Uterus (tissue), 4 donors: ENCODE data around the gene MORC1. TPM values are rescaled to one million over a fixed set of nuclear protein-coding genes. Genes with fewer than 3 reads are reported as not detected.

Experiments used
- DNase-seq, 2 donors: peaks; one replicate each; pipeline ENCODE4 v3.0.0-alpha.2; 2019 to 2020
- H3K27ac ChIP-seq, 2 donors: fragments of 200-600 bp; sonication (generic); 1 replicate in 1 of 2; 2 replicates in 1 of 2; pipeline ENCODE4 v1.5.1; 2016 to 2018
- H3K27me3 ChIP-seq, 2 donors: fragments of 200-600 bp; sonication (generic); one replicate each; pipeline ENCODE4 v1.5.1; 2018 to 2019; ENCODE audit warnings: control low read depth in 1 of 2
- H3K36me3 ChIP-seq, 2 donors: fragments of 200-600 bp; sonication (generic); one replicate each; pipeline ENCODE4 v1.5.1; 2019; ENCODE audit warnings: control low read depth in 1 of 2
- H3K4me1 ChIP-seq, 2 donors: fragments of 200-600 bp; sonication (generic); one replicate each; pipeline ENCODE4 v1.5.1; 2018 to 2019; ENCODE audit warnings: control low read depth in 1 of 2
- H3K4me3 ChIP-seq, 2 donors: fragments of 200-600 bp; sonication (generic); 1 replicate in 1 of 2; 2 replicates in 1 of 2; pipeline ENCODE4 v1.5.1; 2018 to 2019; ENCODE audit warnings: mild to moderate bottlenecking in 1 of 2
- H3K9me3 ChIP-seq, 2 donors: fragments of 200-600 bp; sonication (generic); one replicate each; pipeline ENCODE4 v1.5.1; 2019; ENCODE audit warnings: control low read depth in 1 of 2
- POLR2A ChIP-seq, 2 donors: fragments of 450-650 bp; IDR thresholded peaks; one replicate each; pipeline ENCODE4 v1.6.1; 2016; ENCODE audit warnings: antibody characterized with exemption in 2 of 2, mild to moderate bottlenecking in 1 of 2, moderate library complexity in 1 of 2
- intact Hi-C: fragments of 100-400 bp; cut with DNase I; formaldehyde crosslinking; loops from one replicate; pipeline ENCODE4 v1.15.1; 2023; ENCODE audit warnings: low total_unique reads
- total RNA-seq, 4 donors: library from RNA; depleted of rRNA in 3 of 4; stranded (reverse); fragments of >200 nt in 3 of 4; gene quantifications; one replicate each; pipeline versions ENCODE4 v1.1.0 to v1.2.4, GENCODE V29; 2014 to 2023
- TF ChIP-seq, protein P1 (sequence below), 4 experiments: fragments of 200-600 bp in 2 of 4; fragments of 450-650 bp in 2 of 4; sonication (generic) in 2 of 4; IDR thresholded peaks; one replicate each; pipeline ENCODE4 v1.5.1; 2016 to 2019; ENCODE audit warnings: antibody characterized with exemption in 4 of 4, mild to moderate bottlenecking in 2 of 4, moderate library complexity in 1 of 4
- donor health status: DM: yes; HTN: yes; CAD: no.

Gene MORC1
- total RNA-seq, 4 donors from 2014 or later, result not detected

DNA sequence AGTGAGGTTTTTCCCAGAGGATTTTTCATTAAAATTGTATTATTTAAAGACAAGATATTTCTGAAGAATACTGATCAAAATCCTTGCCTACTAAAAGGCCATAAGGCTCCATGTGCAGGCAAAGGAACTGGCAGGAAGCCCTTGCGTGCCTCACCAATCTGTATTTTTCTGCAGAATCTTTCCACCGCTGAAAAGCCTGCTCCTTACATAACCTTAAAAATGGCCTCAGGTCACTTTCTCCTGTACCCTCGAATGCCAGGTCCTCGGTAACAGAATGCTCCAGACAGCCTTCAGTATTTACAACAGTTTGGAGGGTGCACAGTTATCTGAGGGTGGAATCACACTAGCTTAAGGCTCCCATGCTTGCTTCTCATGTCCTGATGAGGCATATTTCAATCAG, 3.2 kb downstream of the MORC1 start:
- Histone ChIP-seq H3K4me1 (no peaks in the 10 kb centered on the region), H3K27me3 (no peaks in the 10 kb centered on the region), H3K27ac (no peak overlapping the region), H3K9me3 (no peaks in the 10 kb centered on the region), H3K4me3 (no peak overlapping the region), H3K36me3 (no peaks in the 10 kb centered on the region)
- intact Hi-C loops, result no loop called here
- TF ChIP-seq POLR2A (IDR thresholded peaks at IDR 0.05), result no peak
- TF ChIP-seq, protein P1, sequence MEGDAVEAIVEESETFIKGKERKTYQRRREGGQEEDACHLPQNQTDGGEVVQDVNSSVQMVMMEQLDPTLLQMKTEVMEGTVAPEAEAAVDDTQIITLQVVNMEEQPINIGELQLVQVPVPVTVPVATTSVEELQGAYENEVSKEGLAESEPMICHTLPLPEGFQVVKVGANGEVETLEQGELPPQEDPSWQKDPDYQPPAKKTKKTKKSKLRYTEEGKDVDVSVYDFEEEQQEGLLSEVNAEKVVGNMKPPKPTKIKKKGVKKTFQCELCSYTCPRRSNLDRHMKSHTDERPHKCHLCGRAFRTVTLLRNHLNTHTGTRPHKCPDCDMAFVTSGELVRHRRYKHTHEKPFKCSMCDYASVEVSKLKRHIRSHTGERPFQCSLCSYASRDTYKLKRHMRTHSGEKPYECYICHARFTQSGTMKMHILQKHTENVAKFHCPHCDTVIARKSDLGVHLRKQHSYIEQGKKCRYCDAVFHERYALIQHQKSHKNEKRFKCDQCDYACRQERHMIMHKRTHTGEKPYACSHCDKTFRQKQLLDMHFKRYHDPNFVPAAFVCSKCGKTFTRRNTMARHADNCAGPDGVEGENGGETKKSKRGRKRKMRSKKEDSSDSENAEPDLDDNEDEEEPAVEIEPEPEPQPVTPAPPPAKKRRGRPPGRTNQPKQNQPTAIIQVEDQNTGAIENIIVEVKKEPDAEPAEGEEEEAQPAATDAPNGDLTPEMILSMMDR (IDR thresholded peaks at IDR 0.05), result no peak
- no peak for DNase-seq

DNA sequence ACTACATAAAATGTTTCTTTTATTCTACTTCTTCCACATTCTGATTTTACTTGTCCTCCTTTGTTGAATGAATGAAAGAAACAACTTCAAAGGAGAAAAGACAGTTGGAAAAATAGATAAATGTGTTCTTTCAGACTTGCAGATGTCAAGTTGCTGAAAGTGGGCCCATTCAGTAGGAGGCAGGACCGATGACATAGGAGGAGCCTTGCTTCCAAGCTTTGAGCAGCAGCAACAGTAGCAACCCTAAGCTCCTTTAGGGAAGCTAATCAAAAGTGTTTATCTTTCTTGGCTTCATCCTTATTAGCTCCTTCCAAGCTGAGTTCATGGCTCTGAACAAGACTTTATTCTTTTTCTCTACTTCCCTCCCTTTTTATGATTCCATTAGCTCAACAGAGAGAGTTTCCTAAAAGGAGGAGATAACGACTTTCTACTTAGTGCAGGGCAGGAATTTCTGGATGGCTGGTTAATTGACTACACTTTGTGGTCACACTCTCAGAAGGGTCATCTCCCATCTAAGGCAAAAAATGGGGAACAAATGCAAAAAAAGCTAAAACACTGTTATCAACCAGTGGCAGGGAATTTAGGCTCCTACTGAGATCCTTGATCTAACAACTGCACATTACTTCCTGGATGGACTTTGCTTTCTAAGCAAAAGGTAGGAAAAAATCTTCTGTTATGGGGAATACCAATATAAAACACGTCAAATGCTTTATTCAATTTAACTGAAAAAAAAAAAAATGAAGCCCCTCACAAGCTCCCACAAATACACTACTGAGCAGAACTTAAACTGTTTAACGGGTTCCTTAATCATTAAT, 4.8 kb downstream of the MORC1 start:
- Histone ChIP-seq H3K4me3 (no peak overlapping the region), H3K27ac (no peak overlapping the region), H3K36me3 (no peaks in the 10 kb centered on the region), H3K27me3 (no peaks in the 10 kb centered on the region), H3K9me3 (no peaks in the 10 kb centered on the region), H3K4me1 (no peaks in the 10 kb centered on the region)
- TF ChIP-seq POLR2A (IDR thresholded peaks at IDR 0.05), result no peak
- intact Hi-C loops, result no loop called here
- no peak for DNase-seq

DNA sequence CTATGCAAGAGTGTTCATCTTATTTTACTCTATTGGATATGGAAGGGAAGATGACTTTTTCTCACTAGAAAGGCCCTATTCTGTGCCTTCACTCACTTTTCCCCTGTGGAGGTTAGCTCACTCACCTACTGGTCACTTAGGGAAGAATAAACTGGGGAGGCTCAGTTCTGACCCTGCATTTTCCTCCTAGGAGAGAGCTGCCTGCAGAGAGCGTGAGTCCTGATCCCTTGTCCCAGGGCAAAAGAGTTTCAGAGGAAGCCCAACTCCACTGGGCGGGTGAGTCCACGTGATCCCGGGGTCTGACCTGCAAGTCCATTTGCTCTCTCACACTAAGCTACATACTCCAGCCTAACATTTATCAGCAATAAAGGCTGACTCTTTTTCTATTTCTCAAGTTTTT, 8.4 kb downstream of the MORC1 start:
- intact Hi-C loops, result no loop called here
- Histone ChIP-seq H3K36me3 (no peaks in the 10 kb centered on the region), H3K4me3 (no peak overlapping the region), H3K9me3 (no peaks in the 10 kb centered on the region), H3K4me1 (no peaks in the 10 kb centered on the region), H3K27ac (no peak overlapping the region), H3K27me3 (no peaks in the 10 kb centered on the region)
- no peak for TF ChIP-seq POLR2A (IDR thresholded peaks at IDR 0.05)
- TF ChIP-seq, protein P1 (IDR thresholded peaks at IDR 0.05), result no peak
- no peak for DNase-seq

GRCh38 chr3:109098079-109098644, 19.8 kb downstream of the MORC1 start:
- TF ChIP-seq, protein P1 (IDR thresholded peaks at IDR 0.05), result no peak
- no peak for TF ChIP-seq POLR2A (IDR thresholded peaks at IDR 0.05)

DNA sequence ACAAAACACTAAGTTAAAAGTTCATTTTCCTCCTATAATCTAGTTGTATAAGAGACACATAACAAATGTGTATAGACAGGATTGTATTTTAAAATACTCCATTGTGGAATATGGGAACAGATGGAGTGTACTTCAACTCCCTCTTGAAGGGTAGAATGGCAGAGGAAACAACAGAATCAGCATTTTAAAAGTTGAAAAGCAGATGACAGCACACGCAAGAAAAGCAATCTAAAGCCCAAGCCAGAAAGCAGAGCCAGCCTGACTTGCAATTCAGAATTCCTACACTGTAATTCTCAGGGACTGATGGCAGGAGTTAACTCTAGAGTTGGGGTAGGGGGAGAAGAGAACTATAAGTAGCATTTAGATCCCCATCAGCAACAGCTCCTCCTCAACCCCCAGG, 22.8 kb downstream of the MORC1 start:
- H3K27me3 ChIP-seq, result no peaks in the 10 kb centered on the region
- H3K4me3 ChIP-seq, result no peak overlapping the region
- intact Hi-C loops, result no loop called here
- H3K4me1 ChIP-seq, result no peaks in the 10 kb centered on the region
- no peak for TF ChIP-seq POLR2A (IDR thresholded peaks at IDR 0.05)
- TF ChIP-seq, protein P1 (IDR thresholded peaks at IDR 0.05), result no peak
- no peaks in the 10 kb centered on the region for H3K36me3 ChIP-seq
- H3K9me3 ChIP-seq, result no peaks in the 10 kb centered on the region
- no peak for DNase-seq
- no peak overlapping the region for H3K27ac ChIP-seq

More at GRCh38 chr3:109098079-109098644, 19.8 kb downstream of the MORC1 start:
- no peak overlapping the region for H3K4me3 ChIP-seq
- H3K36me3 ChIP-seq, result no peaks in the 10 kb centered on the region
- H3K9me3 ChIP-seq, result no peaks in the 10 kb centered on the region
- intact Hi-C loops, result no loop called here
- no peak for DNase-seq
- no peaks in the 10 kb centered on the region for H3K4me1 ChIP-seq
- H3K27ac ChIP-seq, result no peak overlapping the region
- H3K27me3 ChIP-seq, result no peaks in the 10 kb centered on the region
